Forelimb muscle (tissue), 1 donor: ENCODE results near the gene CPEB4. TPM values are rescaled to one million over a fixed set of nuclear protein-coding genes. Genes with fewer than 3 reads are reported as not detected.

Experiments used
- DNase-seq: peaks from one replicate; pipeline ENCODE4 v3.0.0-alpha.2; 2013; ENCODE audit warnings: low read depth
- polyA plus RNA-seq: library from polyadenylated mRNA; unstranded; fragments of 120-200 nt; gene quantifications from one replicate; pipeline ENCODE4 v1.2.1, GENCODE V29; 2013; ENCODE audit not compliant: insufficient read length

Gene CPEB4
- polyA plus RNA-seq, 1 donor = 41.9 TPM

DNA sequence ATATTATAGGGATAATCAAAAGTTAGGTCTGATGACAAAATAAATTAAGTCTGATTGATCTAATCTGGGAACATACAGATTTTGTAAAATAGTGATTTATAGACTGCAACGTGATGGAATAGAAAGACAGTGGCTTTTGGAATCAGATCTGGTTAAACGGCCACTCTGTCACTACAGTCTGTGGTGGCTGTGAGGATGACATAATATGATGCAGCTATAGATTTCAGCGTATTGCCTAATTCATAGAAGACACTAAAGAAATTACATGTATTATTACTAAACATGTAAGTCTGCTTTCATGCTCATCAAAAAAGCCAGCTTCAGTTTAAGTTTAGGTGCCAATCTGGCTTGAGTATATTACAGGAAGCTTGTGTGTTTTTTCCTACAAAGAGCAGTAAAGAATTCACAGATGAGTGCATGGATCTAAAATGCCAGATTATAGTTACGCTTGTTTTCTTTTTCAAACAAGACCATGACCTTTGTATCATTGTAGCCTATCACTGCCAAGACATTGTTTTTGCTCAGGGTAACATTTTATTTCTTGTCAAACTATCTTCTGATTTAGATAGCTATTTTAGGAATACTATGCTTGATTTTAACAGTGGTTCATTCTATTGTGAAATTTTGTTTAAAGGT lies 25.7 kb downstream of the CPEB4 start:
- no peak for DNase-seq

DNA sequence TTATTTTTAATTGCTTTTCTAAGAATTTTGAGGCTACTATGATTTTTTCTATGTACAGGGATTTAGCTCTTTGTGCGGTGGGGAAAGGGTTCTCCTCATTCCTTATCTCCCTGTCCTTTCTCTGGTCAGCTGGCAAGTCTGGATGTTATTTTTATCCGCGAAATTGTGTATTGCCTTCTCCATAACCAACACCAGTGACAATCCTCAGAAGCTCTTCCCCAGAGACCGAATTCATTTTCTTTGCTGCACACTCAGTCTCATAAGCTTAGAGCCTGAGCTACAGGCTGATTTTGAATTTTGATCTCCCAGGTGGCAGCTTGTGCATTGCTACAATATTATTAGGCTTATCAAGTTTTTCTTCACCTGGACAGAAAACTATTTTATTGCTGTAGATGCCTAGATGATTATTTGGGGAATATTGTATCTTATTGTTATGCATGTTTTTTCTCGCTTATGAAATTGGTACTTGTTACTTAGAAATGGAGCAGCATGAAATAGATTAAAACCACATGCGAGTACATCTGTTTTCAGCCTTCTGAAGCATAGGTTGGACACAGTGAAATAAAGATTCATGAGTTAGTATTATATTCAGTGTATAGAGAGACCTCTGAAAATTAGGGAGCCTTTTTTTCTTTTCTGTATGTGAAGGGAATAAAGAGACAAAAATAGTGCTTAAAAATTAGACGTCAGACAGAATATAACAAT lies 27.3 kb downstream of the CPEB4 start:
- DNase-seq = no peak

DNA sequence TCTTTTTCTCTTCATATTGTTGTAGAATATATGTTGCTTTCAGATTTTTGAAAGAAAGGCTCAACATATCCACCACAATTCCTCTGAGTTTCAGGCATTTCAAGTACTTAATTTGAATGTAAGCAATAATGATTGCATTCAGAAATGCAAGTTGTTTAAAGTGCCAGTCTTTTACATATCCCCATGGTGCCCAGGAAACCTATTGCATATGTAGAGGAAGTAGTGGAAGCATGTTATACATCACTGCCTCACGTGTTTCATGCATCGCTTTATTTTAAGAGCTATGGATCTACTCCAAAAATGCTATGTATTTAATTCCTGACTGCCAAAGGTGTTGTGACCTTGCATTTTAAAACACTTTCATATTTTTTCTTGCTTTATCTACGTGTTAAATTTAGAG lies 28.1 kb downstream of the CPEB4 start:
- no peak for DNase-seq

DNA sequence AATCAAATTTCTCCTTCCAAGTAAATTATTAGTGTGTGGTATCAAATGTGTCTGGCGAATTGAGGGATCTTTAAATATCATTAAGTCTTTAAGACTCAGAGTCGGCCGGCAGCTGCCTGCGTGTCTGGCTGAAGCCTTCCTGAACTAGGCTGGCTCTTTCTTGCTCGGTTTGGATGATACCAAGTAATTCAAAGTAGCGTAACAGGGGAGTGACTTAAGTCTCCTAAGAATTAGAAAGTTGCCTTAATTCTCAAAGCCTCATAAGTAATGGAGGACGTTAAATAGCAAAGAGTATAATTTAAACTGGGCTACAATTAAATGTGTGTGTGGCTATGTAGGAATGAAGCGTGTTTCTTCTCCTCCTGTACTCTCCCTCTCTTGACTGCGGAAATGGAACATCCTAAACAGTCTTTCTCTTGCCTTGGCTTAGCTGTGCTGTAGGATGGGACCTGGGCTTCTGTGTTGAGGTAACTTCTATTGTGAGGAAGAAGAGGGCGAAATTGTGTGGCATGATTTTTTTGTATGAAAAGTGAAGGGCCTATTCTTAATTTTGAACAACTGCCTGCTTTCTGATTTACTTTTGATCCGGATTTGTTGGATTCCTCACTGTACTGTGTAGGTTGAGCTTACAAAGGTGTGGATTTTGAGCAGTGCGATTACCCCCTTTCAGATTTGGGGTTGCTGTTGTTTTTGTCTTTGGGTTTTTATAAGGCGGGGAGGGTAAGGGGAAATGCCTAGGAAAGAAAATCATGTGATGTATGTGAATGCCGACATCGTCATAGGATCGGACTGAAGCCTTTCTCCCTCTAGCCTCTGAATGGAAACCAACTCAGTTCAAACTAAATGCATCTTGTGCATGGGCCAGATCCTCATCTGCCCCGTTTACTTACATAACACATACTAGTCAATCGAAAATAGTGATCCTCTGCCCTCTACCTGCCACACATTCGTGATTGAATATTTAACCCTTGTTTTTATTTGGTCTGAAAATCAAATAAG lies 29.9 kb downstream of the CPEB4 start:
- DNase-seq = peak; percentile 78

DNA sequence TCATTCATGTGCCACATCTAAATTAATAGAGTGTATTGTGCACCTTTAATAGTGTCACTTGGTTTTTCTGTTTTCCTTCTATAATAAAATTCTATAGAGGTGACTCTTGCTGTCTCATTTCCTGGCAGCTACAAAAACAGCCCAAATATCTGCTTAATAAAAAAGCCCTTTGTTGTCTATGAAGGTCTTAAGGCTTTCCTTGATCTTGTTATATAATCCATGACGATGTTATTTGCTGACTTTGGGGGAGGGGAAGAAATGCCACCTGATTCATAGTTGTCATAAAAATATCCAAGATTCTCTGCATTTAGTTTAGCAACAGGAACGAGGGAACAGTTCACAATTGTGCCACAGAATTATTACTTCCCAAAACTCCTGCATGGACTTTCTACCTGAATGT lies 31.3 kb downstream of the CPEB4 start:
- no peak for DNase-seq

DNA sequence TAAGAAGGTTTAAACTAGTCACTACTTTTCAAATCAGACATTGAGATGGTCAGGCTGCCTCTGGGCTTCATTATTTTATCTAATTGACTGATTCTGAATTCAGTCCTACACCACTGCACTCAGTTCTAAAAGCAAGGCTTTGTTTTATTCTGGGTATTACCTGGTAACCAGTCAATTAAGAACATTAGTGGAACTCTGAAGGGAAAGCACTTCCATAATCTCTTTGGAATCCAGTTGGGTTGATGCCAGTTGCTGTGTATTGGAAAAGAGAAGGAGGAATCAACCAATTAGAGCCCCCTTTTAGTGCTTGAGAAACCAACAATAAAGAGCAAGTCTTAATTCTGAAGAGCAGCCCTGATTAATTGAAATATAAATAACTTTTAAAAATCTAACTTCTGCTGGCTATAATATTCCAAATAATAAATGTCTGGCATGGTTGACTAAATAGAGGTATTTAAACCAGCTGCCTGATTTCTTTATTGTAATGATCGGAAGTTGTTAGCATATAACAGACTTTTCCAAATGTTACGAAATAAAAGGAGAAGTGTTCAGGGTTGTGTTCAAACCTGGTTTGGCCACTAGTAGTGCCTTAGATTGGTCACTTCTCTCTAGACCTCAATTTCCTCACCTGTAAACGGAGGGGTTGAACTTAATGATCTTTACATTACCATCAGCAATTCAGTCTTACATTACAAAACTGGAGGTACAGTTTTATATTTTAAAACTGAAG lies 32.0 kb downstream of the CPEB4 start:
- no peak for DNase-seq

DNA sequence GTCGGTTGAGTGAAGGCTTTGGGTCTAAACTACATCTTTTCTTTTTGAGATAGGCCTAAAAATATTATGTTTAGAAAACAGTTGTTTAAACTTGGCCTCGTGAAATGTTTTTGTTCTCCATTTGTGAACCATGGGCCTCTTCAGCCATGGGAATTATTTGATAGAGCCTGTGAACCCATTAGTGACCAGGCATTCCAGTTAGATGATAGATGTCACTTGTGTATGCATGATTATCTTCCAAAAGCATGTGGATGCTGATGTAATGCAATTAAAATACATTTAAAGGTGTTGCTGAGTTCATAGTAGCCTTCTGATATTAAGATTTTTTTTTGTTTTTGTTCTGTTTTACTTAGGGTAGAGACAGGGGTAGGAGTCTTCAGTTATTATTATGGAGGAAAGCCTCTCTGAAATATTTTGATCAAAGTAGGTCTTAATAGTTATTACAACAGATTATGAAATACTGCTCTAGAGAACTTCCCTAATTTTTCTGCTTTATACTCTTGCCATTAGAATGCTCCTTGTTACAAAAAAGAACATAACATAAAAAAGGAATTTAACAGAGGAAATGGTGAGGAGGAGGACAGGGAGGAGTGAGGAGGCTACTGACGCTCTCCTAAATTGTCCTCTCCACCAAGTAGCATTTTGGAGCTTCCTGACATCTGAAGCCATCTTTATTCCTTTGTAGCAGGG lies 32.9 kb downstream of the CPEB4 start:
- DNase-seq = no peak

DNA sequence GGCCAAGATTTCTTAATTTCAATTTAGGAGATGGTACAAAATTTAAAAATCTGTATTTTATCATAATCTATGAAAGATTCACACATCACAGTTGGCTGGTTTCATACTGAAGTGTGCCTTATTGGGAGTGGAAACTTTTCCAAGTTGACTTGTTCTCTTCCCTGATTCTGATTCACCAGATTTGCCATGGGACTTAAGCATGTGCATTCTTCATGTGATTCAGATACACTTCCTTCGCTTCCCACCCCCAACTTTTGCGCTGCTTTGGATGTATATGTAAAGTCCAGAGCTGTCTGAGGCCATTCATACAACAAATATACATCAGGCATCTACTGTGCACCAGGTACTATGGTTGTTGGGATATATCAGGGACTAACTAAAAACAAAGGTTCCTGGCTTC lies 34.4 kb downstream of the CPEB4 start:
- no peak for DNase-seq

DNA sequence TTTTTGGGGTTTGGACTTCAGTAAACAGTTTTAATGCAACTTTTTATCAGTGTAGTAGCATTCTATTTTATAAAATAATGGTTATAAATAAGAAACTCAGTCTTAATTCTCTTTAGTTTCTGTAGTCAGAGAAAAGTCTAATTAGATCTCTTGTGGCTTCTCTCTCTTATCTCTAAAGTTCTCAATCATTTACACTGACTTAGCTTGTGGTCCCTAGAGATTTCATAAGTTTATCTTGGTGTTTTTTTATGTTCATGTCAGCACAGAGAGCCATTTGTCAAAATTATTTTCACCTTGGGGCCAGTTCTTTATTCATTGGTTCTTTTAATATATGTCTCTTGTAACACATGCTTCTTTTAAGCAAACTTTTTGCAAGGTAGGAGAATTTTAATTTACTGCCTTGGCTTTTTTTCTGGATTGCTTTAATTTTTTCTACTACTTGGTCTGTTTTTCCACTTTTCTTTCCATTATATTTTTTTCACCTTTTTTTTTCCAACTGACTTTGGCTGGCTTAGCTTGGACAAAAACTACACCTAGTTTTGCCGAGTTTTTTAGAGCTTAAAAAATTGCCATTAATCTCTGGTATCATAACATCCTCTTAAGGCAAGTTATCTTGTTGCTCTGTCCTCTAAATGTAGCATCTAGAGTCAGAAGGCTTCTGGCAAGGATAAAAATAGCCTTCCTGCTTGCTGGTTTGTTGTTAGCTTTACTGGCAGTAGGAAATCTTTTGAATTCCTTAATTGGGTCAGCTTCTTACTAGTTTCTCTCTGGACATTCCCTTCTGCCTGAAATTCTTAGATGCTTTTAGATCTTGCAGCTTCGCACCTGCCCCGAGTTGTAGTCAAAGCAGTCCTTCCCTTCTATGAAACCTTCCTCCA lies 35.3 kb downstream of the CPEB4 start:
- DNase-seq = no peak

DNA sequence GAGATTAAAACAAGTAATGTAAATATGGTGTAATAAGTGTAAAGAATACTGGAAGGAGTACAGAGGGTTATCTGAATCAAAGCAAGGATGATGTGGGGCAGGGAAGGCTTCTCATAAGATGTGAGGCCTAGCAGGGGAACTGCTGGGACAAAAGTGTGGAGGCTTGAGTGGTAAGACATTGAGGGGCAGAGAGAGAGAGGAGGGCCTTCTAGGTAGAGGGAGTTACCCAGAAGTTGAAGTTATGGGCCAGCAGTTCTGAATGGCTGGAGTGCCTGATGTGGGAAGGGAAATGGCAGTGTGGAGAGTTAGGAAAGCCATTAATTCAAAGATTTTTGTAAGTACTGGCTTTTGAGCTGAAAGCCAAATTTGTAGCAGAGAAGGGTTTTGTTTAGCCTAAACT lies 36.8 kb downstream of the CPEB4 start:
- no peak for DNase-seq

DNA sequence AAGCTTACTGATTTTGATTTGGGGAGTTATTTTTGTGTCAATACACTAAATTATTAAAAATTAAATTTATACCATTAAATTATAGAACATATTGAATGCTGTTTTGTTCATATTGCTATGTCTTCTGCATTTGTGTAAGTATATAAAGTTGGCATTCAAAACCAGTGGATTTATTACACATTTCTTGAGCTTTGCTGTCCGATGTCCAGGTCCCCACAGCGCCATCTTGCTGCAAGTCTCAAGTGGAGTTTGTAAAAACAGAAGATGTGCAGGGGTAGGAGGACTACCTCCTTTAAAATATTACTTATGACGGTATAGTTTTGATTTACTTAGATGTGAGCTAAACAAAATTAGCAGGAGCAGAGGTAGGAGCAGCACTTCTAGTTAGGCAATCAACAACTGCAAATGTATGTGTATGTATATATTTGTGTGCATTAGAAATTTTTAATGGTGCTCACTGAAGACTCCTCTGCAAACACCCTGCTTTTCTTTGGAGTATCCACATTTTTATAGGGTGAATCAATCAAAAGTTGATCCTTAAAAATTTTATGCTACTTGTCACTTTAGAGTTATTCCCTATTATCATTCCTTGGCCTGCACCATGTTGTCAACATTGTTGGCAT lies 37.4 kb downstream of the CPEB4 start:
- no peak for DNase-seq

DNA sequence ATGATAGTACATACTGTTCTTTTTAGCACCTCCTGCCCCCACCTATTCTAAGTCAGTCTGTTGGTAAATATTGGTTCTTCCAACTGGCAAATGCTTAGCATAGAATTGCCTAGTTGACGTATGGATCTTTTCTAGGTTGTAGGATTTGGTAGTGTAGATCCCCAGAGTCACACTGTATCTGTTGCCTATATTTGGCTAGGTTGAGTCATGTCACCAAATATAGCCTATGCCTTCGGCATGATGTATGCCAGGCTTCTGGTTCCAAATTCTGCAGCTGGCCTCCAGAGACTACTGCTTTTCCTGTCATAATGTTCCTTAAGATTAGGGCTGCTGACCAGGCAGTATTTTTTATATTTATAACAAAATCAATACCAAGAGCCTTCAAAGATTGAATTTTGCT lies 38.2 kb downstream of the CPEB4 start:
- DNase-seq = no peak

DNA sequence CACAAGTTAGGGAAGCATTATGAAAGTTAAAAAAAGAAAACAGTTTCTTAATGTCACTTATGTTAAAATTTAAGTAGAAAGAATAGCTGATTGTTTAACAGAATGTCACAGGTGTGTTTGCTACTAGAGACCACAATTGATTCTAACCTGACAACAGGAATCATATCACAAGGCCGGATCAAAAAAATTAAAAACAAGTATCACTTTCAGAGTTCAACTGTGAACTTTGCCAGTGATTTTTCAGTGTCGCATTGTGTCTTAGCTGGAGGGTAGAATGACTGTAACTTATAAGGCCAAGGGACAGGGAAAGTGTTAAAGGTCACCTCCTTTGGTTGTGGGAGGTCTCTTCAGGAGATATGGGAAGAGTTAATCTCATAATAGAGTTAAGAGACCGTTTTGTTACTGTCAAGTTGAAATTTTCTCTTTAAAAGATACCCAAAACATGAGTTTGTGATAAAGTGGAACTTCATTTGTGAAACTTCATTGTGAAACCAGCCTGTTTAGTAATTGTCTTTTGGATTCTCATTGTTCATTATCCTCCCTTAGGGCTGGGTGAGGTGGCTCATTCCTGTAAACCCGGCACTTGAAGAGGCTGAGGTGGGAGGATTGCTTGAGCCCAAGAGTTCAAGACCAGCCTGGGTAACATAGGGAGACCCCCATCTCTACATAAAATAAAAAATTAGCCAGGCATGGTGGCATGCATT lies 40.9 kb downstream of the CPEB4 start:
- DNase-seq = no peak

DNA sequence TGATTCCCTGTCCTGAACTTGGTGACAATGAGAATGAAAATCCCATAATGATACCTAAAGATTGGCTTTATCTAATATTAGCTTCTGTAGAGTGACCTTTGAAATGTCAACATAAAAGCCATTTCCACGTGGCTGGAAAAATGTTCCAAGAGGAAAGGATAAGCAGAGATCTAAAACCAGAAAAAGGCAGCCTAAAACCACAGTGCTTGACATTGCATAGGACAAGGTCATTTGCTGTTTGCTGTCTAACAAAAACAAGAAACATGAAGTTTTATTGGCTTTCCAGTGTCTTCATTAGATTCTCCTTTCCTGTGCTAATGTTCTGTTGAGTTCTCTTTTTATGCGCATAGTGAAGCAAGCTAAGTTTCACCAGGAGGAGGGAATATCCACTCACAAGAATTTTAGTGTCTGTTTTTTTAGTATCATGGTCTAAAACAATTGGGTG lies 44.6 kb downstream of the CPEB4 start:
- DNase-seq = no peak

DNA sequence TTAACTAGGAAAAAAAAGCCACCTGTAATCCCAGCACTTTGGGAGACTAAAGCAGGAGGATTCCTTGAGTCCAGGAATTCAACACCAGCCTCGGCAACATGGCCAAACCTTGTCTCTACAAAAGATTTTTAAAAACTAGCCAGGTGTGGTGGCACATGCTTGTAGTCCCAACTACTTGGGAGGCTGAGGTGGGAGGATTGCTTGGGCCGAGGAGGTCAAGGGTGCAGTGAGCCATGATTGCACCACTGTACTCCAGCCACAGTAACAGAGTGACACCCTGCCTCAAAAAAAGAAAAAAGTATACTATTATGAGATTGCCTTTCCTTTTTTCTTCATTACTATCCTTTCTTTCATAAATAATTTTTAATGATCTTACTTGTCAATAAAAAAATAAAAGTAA lies 45.8 kb downstream of the CPEB4 start:
- DNase-seq = no peak

DNA sequence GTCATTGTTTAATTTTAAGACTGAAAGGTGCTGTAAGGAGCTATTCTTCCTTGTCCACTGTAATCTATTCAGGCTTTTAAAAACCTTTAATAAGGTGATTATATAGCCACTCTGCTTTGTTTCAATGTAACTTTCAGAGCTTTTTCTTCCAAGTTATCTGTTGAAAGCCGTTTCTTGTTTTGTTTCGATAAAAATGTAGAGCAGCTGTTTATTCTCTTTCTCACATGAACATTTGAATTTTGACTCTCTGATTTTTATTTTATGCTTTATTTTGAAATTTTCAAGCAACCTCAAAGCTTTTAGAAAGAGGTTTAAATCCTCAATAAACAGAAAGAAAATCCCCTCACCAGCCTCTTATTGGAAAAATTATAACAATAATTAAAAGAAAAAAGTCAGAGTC lies 47.2 kb downstream of the CPEB4 start:
- no peak for DNase-seq

DNA sequence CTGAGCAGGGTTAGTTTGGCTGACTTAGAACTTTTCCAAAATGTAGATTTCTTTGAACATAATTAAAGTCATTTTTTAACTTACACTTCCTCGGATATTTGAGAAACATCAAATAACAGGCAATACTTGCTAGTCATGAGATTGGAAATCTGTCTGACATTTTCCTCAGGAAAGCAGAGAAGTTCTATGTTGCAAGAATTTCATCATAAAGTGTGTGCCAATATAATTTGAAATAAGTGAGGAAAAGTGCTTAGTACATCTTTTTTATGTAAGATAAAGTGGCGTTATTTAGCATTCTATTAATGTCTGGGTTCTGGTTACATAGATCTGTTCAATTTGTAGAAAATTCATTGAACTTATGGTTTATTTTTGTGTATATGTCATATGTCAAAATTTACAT lies 52.1 kb downstream of the CPEB4 start:
- no peak for DNase-seq

DNA sequence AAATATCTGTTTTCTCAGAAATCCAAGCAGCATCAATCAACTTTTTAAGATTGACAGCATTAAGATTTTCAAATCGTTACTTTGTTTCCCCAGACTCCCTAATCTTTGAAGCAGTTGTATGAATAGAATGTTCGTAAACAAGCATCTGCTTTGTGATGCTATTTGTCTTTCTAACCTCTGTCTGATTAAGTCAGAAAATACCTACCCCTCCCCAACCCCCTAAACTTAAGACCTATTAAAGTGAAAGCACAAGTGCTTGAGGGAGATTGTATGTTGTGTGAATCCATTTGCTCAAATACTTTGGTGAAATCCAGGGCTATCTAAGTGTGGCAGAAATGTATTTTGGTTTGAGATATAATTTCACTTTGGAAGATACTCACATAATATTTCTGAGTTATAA lies 53.0 kb downstream of the CPEB4 start:
- no peak for DNase-seq

DNA sequence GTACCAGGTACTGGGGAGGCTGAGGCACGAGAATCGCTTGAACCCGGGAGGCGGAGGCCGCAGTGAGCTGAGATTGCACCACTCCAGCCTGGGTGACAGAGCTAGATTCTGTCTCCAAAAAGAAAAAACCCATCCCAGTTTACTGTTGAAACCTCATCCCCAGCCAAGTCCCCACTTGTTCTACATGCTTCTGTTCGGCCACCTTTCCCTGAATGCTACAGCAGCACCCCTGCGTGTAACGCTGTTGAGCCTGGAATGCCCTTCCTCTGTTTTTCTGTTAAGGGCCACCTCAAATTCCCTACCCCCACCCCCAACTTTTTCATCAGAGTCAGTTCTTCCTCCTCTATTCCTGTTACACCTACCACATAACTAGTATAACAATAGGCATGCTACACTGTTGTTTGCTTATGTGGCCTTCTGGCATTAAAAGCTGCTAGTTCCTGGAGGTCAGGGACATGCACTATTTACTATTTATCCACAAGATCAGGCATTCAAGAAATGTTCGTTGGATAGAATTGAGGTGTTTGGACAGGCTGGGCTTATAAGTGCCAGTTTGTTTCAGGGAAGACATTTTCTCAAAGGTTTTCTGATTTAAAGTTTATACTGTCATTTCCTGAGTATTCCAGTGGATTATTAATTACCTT lies 53.7 kb downstream of the CPEB4 start:
- DNase-seq = no peak
